Measurements from ENCODE around the gene ERICH2.

GRCh38 chr2:170779304-170779703 lies 9.1 kb downstream of the ERICH2 start:
- TF ChIP-seq CTCF (IDR thresholded peaks at IDR 0.05) = no peak
- TF ChIP-seq POLR2AphosphoS5 (IDR thresholded peaks at IDR 0.05) = no peak
- TF ChIP-seq POLR2A (IDR thresholded peaks at IDR 0.05) = no peak
